T-helper 1 cell (primary cell): Measurements from ENCODE around the gene PAX1.

ENCODE experiments used
- DNase-seq, 5 donors: peaks; one replicate each; pipeline ENCODE4 v3.0.0-alpha.2; 2012 to 2020

PAX1 gene

GRCh38 chr20:21739682-21740081 lies 34.2 kb downstream of the PAX1 start:
- no peak for DNase-seq

- no peak for DNase-seq
These were observed 35.8 kb downstream of the PAX1 start for GRCh38 chr20:21741266-21741665.

DNA sequence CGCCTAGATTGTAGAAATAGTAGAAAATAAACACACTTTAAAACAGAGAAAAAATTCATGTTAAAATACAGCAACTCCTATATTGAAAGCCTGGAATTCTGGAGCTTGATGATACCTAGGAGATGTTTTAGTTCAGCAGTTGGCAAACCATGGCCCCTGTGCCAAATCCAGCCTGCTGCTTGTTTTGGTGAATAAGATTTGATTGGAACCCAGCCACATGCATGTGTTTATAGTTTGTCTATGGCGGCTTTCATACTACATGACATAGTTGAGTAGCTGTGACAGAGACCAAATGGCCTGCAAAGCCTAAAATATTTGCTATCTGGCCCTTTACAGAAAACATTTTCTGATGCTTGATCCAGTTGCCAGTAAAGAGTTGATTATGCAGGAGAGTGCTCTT lies 57.2 kb downstream of the PAX1 start:
- no peak for DNase-seq

- DNase-seq, result no peak
These were observed 61.8 kb downstream of the PAX1 start for GRCh38 chr20:21767200-21767738.

DNA sequence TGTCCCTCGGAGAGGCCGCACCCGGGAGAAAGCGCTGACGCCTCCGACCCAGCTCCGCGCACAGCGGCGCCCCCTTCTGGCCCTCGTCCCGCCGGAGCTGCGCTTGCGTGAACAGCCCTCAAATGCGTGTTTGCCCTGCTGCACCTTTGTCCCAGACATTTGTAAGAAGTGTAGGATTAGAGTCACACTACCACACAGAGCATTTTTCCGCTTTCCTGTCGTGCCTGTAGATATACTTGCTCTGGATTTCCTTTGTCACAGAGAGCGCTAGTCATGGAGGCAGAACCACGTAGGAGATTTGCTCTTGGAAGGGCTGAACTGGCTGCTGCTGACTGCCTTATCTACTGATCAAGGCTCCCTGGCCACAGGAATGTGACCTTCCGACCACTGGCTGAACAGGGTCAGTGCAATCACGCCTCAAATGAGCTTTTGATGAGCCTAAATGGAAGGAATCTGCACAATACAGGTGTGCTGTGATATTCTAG lies 62.3 kb downstream of the PAX1 start:
- DNase-seq, result no peak
